K562 (cell line): ENCODE data around the gene DUXB. TPM values are rescaled to one million over a fixed set of nuclear protein-coding genes. Genes with fewer than 3 reads are reported as not detected.

Experiments
- HNRNPK ChIP-seq: fragments of 200-400 bp; formaldehyde crosslinking; IDR thresholded peaks from one replicate; pipeline ENCODE4 v1.6.1; 2018; ENCODE audit warnings: mild to moderate bottlenecking, low read depth, low read length; ENCODE audit not compliant: poor library complexity, severe bottlenecking
- polyA plus RNA-seq, 8 experiments: library from polyadenylated mRNA; depleted of rRNA in 4 of 8; stranded (reverse) in 5 of 8; unstranded in 3 of 8; fragments of >200 nt; fragmentation: Nextera tagmentation in 2 of 8; fragmentation: Illumina TruSeq in 1 of 8; extraction: Ambion mirVana in 2 of 8; extraction: Trizol in 1 of 8; gene quantifications; 2 replicates each; pipeline versions ENCODE4 v1.2.1 to v1.2.3, GENCODE V29; 2011 to 2014; ENCODE audit warnings: inconsistent platforms in 1 of 8, missing spikeins in 1 of 8
- total RNA-seq, 7 experiments: library from RNA; depleted of rRNA in 6 of 7; stranded (reverse); fragments of >200 nt in 6 of 7; fragmentation: Illumina TruSeq in 2 of 7; extraction: Trizol in 2 of 7; gene quantifications; 2 replicates each; pipeline versions ENCODE4 v1.2.1 to v1.2.3, GENCODE V29; 2011 to 2021; ENCODE audit warnings: low replicate concordance in 1 of 7
- TF ChIP-seq, protein P1 (sequence below), 2 experiments: fragments of 450-650 bp; IDR thresholded peaks; 2 replicates each; pipeline ENCODE4 v1.6.1; 2018; ENCODE audit warnings: mild to moderate bottlenecking in 2 of 2, low read depth in 1 of 2; ENCODE audit not compliant: partially characterized antibody in 2 of 2
- TF ChIP-seq, protein P2 (sequence below), 2 experiments: fragments of 450-650 bp; IDR thresholded peaks; 2 replicates each; pipeline ENCODE4 v1.6.1; 2016; ENCODE audit warnings: mild to moderate bottlenecking in 2 of 2, borderline replicate concordance in 1 of 2, low read depth in 1 of 2, moderate library complexity in 1 of 2
- TF ChIP-seq, protein P3 (sequence below): fragments of 450-650 bp; IDR thresholded peaks from 2 replicates; pipeline ENCODE4 v1.6.1; 2018; ENCODE audit not compliant: partially characterized antibody
- TF ChIP-seq, protein P4 (sequence below): sonication (generic); formaldehyde crosslinking; IDR thresholded peaks from 2 replicates; pipeline ENCODE4 v1.8.0; 2022; ENCODE audit warnings: missing genetic modification reagents, mild to moderate bottlenecking, borderline replicate concordance

The DUXB gene
- total and polyA plus RNA-seq, 9 of the 15 experiments (the other 6 are each of a cell fraction or from before 2014, with no cell fraction given), result not detected

DNA sequence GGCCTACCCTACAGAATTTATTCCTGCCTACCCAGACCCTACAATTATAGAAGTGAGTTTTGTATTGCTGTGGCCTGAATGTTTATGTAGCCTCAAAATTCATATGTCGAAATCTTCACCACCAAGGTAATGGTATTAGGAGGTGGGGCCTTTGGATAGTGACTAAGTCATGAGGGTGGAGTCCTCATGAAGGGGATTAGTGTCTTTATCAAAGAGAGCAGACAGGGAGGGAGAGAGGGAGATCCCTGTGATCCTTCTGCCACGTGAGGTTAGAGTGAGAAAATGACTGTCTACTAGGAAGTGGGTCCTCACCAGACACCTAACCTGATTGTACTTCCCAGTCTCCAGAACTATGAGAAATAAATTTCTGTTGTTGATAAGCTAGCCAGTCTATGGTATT is 981 bp upstream of the DUXB start (continued):
- TF ChIP-seq, protein P1, sequence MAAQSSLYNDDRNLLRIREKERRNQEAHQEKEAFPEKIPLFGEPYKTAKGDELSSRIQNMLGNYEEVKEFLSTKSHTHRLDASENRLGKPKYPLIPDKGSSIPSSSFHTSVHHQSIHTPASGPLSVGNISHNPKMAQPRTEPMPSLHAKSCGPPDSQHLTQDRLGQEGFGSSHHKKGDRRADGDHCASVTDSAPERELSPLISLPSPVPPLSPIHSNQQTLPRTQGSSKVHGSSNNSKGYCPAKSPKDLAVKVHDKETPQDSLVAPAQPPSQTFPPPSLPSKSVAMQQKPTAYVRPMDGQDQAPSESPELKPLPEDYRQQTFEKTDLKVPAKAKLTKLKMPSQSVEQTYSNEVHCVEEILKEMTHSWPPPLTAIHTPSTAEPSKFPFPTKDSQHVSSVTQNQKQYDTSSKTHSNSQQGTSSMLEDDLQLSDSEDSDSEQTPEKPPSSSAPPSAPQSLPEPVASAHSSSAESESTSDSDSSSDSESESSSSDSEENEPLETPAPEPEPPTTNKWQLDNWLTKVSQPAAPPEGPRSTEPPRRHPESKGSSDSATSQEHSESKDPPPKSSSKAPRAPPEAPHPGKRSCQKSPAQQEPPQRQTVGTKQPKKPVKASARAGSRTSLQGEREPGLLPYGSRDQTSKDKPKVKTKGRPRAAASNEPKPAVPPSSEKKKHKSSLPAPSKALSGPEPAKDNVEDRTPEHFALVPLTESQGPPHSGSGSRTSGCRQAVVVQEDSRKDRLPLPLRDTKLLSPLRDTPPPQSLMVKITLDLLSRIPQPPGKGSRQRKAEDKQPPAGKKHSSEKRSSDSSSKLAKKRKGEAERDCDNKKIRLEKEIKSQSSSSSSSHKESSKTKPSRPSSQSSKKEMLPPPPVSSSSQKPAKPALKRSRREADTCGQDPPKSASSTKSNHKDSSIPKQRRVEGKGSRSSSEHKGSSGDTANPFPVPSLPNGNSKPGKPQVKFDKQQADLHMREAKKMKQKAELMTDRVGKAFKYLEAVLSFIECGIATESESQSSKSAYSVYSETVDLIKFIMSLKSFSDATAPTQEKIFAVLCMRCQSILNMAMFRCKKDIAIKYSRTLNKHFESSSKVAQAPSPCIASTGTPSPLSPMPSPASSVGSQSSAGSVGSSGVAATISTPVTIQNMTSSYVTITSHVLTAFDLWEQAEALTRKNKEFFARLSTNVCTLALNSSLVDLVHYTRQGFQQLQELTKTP (IDR thresholded peaks at IDR 0.05; ENCODE audit: low read depth in 1 of 2, partially characterized antibody in 2 of 2), result no peak
- TF ChIP-seq, protein P2, sequence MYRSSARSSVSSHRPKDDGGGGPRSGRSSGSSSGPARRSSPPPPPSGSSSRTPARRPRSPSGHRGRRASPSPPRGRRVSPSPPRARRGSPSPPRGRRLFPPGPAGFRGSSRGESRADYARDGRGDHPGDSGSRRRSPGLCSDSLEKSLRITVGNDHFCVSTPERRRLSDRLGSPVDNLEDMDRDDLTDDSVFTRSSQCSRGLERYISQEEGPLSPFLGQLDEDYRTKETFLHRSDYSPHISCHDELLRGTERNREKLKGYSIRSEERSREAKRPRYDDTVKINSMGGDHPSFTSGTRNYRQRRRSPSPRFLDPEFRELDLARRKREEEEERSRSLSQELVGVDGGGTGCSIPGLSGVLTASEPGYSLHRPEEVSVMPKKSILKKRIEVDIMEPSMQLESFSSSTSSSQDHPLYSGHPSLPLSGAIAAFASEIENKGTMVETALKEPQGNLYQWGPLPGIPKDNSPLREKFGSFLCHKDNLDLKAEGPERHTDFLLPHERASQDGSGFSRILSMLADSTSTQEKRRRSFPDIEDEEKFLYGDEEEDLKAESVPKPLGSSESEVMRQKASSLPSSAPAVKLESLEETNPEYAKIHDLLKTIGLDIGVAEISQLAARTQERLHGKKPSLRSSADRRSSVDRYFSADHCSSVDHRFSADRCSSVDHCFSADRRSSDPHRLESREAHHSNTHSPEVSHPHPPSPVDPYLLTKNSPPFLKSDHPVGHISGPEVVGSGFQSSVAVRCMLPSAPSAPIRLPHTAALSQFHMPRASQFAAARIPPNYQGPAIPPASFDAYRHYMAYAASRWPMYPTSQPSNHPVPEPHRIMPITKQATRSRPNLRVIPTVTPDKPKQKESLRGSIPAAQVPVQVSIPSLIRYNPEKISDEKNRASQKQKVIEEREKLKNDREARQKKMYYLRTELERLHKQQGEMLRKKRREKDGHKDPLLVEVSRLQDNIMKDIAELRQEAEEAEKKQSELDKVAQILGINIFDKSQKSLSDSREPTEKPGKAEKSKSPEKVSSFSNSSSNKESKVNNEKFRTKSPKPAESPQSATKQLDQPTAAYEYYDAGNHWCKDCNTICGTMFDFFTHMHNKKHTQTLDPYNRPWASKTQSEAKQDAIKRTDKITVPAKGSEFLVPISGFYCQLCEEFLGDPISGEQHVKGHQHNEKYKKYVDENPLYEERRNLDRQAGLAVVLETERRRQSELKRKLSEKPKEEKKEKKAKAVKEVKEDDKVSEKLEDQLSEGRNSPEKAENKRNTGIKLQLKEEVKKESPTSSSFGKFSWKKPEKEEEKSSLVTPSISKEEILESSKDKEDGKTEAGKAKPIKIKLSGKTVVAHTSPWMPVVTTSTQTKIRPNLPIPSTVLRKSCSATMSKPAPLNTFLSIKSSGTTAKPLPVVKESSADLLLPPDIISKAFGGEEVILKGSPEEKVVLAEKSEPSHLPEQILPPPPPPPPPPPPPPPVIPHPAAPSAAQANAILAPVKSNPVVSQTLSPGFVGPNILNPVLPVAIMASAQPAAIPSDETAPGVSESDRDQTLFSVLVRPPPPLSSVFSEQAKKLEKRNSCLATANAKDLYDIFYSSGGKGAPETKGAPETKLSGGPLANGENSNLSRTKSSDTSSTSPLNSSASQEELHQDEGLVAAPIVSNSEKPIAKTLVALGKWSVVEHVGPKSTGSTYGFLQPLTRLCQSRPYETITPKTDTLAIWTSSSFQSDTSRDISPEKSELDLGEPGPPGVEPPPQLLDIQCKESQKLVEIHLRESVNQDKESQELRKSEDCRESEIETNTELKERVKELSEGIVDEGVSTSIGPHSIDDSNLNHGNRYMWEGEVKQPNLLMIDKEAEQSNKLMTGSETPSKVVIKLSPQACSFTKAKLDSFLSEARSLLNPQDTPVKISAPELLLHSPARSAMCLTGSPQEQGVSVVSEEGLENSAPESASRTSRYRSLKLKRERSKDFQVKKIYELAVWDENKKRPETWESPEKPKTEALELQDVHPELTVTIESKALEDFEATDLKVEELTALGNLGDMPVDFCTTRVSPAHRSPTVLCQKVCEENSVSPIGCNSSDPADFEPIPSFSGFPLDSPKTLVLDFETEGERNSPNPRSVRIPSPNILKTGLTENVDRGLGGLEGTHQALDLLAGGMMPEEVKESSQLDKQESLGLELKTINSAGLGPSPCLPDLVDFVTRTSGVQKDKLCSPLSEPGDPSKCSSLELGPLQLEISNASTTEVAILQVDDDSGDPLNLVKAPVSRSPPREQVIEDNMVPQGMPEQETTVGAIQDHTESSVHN (IDR thresholded peaks at IDR 0.05; ENCODE audit: borderline replicate concordance in 1 of 2, low read depth in 1 of 2), result no peak
- TF ChIP-seq, protein P3, sequence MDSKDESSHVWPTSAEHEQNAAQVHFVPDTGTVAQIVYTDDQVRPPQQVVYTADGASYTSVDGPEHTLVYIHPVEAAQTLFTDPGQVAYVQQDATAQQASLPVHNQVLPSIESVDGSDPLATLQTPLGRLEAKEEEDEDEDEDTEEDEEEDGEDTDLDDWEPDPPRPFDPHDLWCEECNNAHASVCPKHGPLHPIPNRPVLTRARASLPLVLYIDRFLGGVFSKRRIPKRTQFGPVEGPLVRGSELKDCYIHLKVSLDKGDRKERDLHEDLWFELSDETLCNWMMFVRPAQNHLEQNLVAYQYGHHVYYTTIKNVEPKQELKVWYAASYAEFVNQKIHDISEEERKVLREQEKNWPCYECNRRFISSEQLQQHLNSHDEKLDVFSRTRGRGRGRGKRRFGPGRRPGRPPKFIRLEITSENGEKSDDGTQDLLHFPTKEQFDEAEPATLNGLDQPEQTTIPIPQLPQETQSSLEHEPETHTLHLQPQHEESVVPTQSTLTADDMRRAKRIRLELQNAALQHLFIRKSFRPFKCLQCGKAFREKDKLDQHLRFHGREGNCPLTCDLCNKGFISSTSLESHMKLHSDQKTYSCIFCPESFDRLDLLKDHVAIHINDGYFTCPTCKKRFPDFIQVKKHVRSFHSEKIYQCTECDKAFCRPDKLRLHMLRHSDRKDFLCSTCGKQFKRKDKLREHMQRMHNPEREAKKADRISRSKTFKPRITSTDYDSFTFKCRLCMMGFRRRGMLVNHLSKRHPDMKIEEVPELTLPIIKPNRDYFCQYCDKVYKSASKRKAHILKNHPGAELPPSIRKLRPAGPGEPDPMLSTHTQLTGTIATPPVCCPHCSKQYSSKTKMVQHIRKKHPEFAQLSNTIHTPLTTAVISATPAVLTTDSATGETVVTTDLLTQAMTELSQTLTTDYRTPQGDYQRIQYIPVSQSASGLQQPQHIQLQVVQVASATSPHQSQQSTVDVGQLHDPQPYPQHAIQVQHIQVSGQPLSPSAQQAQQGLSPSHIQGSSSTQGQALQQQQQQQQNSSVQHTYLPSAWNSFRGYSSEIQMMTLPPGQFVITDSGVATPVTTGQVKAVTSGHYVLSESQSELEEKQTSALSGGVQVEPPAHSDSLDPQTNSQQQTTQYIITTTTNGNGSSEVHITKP, result no peak
- TF ChIP-seq, protein P4, sequence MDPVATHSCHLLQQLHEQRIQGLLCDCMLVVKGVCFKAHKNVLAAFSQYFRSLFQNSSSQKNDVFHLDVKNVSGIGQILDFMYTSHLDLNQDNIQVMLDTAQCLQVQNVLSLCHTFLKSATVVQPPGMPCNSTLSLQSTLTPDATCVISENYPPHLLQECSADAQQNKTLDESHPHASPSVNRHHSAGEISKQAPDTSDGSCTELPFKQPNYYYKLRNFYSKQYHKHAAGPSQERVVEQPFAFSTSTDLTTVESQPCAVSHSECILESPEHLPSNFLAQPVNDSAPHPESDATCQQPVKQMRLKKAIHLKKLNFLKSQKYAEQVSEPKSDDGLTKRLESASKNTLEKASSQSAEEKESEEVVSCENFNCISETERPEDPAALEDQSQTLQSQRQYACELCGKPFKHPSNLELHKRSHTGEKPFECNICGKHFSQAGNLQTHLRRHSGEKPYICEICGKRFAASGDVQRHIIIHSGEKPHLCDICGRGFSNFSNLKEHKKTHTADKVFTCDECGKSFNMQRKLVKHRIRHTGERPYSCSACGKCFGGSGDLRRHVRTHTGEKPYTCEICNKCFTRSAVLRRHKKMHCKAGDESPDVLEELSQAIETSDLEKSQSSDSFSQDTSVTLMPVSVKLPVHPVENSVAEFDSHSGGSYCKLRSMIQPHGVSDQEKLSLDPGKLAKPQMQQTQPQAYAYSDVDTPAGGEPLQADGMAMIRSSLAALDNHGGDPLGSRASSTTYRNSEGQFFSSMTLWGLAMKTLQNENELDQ (CRISPR knock-in tag), result no peak
- no peak for TF ChIP-seq HNRNPK
